GM12878 (cell line): ENCODE results near the gene NFAM1. TPM values are rescaled to one million over a fixed set of nuclear protein-coding genes. Genes with fewer than 3 reads are reported as not detected.

ENCODE experiments used
- ATAC-seq: fragments of 200-7000 bp; cut with Tn5 transposase; 3 replicates; pipeline ENCODE4 v1.9.1; 2020; ENCODE audit warnings: mild to moderate bottlenecking, moderate library complexity
- BruUV-seq: library from RNA; stranded (reverse); fragments of 400-500 nt; replicated peaks from 2 replicates; lab custom pipeline; 2021; lab: Mats Ljungman, UMichigan
- CTCF ChIA-PET: fragments of 300-600 bp; sonication (Branson Sonifier 250); formaldehyde crosslinking; extraction: SDS; loops from one replicate; lab custom pipeline; 2021; ENCODE audit warnings: inconsistent platforms; lab: Yijun Ruan, JAX
- POLR2A ChIA-PET: fragments of 350-600 bp; formaldehyde crosslinking; extraction: SDS; loops from one replicate; lab custom pipeline; 2021; ENCODE audit warnings: inconsistent platforms; lab: Charles Lee
- RAD21 ChIA-PET: fragments of 300-600 bp; sonication (Branson Sonifier 250); formaldehyde crosslinking; loops from one replicate; lab custom pipeline; 2023; ENCODE audit warnings: antibody characterized with exemption; ENCODE audit not compliant: unreplicated experiment; lab: Charles Lee
- SMC1A ChIA-PET: fragments of 300-600 bp; sonication (Branson Sonifier 250); formaldehyde crosslinking; loops from one replicate; lab custom pipeline; 2023; ENCODE audit not compliant: unreplicated experiment, uncharacterized antibody; lab: Charles Lee
- DNase-seq: peaks from one replicate; pipeline ENCODE4 v3.0.0-alpha.2; 2011; ENCODE audit warnings: low read depth, low spot score
- FAIRE-seq: peaks from 3 replicates; lab custom pipeline; 2011; peaks lifted over from hg19 to GRCh38; lab: Jason Lieb, UNC
- H2AFZ ChIP-seq: 2 replicates; pipeline ENCODE4 v1.6.0; 2011; ENCODE audit warnings: low read depth, low read length, control low read depth; ENCODE audit not compliant: control insufficient read depth
- H3K27ac ChIP-seq: 2 replicates; pipeline ENCODE4 v1.5.1; 2011; ENCODE audit warnings: control low read depth; ENCODE audit not compliant: control insufficient read depth, insufficient read depth
- H3K27me3 ChIP-seq, 2 experiments: replicated peaks in 1 of 2; 2 replicates each; pipeline versions ENCODE4 v1.6.0 to v1.6.1; 2011; ENCODE audit warnings: low read length in 1 of 2; ENCODE audit not compliant: control insufficient read depth in 2 of 2, insufficient read depth in 2 of 2
- H3K36me3 ChIP-seq, 2 experiments: 2 replicates each; pipeline ENCODE4 v1.5.1; 2011; ENCODE audit warnings: low read length in 1 of 2; ENCODE audit not compliant: control insufficient read depth in 2 of 2, insufficient read depth in 2 of 2
- H3K4me1 ChIP-seq: 2 replicates; pipeline ENCODE4 v1.6.1; 2011; ENCODE audit warnings: mild to moderate bottlenecking, low read length, moderate library complexity, mixed read lengths; ENCODE audit not compliant: control insufficient read depth, insufficient read depth
- H3K4me2 ChIP-seq: 2 replicates; pipeline ENCODE4 v1.6.0; 2011; ENCODE audit warnings: control low read depth; ENCODE audit not compliant: control insufficient read depth, insufficient read depth
- H3K4me3 ChIP-seq: fragments of 200-600 bp; sonication (generic); 2 replicates; pipeline ENCODE4 v1.5.1; 2016
- H3K79me2 ChIP-seq: 2 replicates; pipeline ENCODE4 v1.6.0; 2011; ENCODE audit warnings: low read length; ENCODE audit not compliant: control insufficient read depth, insufficient read depth
- H3K9ac ChIP-seq: 2 replicates; pipeline ENCODE4 v1.8.0; 2011; ENCODE audit warnings: low read length, control low read depth, mixed read lengths; ENCODE audit not compliant: control insufficient read depth, insufficient read depth
- H3K9me3 ChIP-seq: replicated peaks from 3 replicates; pipeline ENCODE4 v1.5.1; 2011; ENCODE audit warnings: mild to moderate bottlenecking, low read length; ENCODE audit not compliant: control insufficient read depth, insufficient read depth
- H4K20me1 ChIP-seq: 2 replicates; pipeline ENCODE4 v1.6.0; 2011; ENCODE audit not compliant: control insufficient read depth, insufficient read depth
- ASH2L ChIP-seq: fragments of 300-600, 200-600 bp; sonication (generic); IDR thresholded peaks from 2 replicates; pipeline ENCODE4 v1.6.1; 2017; ENCODE audit warnings: low read depth, mild to moderate bottlenecking, borderline replicate concordance
- ATF3 ChIP-seq: IDR thresholded peaks from 2 replicates; pipeline ENCODE4 v1.6.1; 2011; ENCODE audit warnings: low read depth, mild to moderate bottlenecking, low read length, moderate library complexity, borderline replicate concordance; ENCODE audit errors: extremely low read depth
- CEBPB ChIP-seq, 2 experiments: fragments of 150-350 bp in 1 of 2; IDR thresholded peaks; 2 replicates each; pipeline ENCODE4 v1.6.1; 2012 to 2014; ENCODE audit warnings: low read depth in 2 of 2, low read length in 2 of 2, borderline replicate concordance in 1 of 2, inconsistent platforms in 1 of 2
- CUX1 ChIP-seq: IDR thresholded peaks from 2 replicates; pipeline ENCODE4 v1.6.1; 2012; ENCODE audit warnings: improper control_type of control experiment, low read depth, low read length; ENCODE audit not compliant: insufficient replicate concordance
- EGR1 ChIP-seq, 2 experiments: IDR thresholded peaks; 1 replicate in 1 of 2; 2 replicates in 1 of 2; pipeline ENCODE4 v1.6.1; 2011 to 2012; ENCODE audit warnings: low read depth in 2 of 2, low read length in 2 of 2, borderline replicate concordance in 1 of 2, mild to moderate bottlenecking in 1 of 2, moderate library complexity in 1 of 2
- FOXK2 ChIP-seq: fragments of 450-650 bp; IDR thresholded peaks from 2 replicates; pipeline ENCODE4 v1.6.1; 2017; ENCODE audit warnings: mild to moderate bottlenecking, moderate library complexity
- IKZF2 ChIP-seq, 2 experiments: fragments of 450-650 bp; IDR thresholded peaks; 2 replicates each; pipeline ENCODE4 v1.6.1; 2017; ENCODE audit warnings: mild to moderate bottlenecking in 2 of 2, moderate library complexity in 2 of 2
- NR2C1 ChIP-seq: fragments of 450-650 bp; IDR thresholded peaks from 2 replicates; pipeline ENCODE4 v1.6.1; 2017; ENCODE audit warnings: antibody characterized with exemption, mild to moderate bottlenecking, moderate library complexity
- SPI1 ChIP-seq: IDR thresholded peaks from 2 replicates; pipeline ENCODE4 v1.6.1; 2011; ENCODE audit warnings: low read depth, mild to moderate bottlenecking, low read length, moderate library complexity, borderline replicate concordance; ENCODE audit not compliant: insufficient read depth
- TBL1XR1 ChIP-seq: IDR thresholded peaks from 2 replicates; pipeline ENCODE4 v1.6.1; 2012; ENCODE audit warnings: low read depth, low read length, improper control_type of control experiment
- YBX1 ChIP-seq: fragments of 450-650 bp; IDR thresholded peaks from 2 replicates; pipeline ENCODE4 v1.6.1; 2016; ENCODE audit warnings: antibody characterized with exemption
- ZNF622 ChIP-seq: fragments of 450-650 bp; IDR thresholded peaks from 2 replicates; pipeline ENCODE4 v1.6.1; 2017; ENCODE audit warnings: mild to moderate bottlenecking, inconsistent platforms
- WGBS: methylation state at CpG from one replicate; pipeline ENCODE4 v1.1.6; 2016; ENCODE audit warnings: low lambda C conversion rate; ENCODE audit not compliant: insufficient replicate concordance, insufficient coverage; ENCODE audit errors: missing lambda C conversion rate; 5-methylcytosine and 5-hydroxymethylcytosine counted together
- in situ Hi-C: fragments of 300-500 bp; cut with MboI; formaldehyde crosslinking; loops from 9 replicates; pipeline ENCODE4 v1.14.3; 2018; ENCODE audit warnings: mixed read lengths
- intact Hi-C: fragments of 100-400 bp; cut with micrococcal nuclease; formaldehyde crosslinking; loops from one replicate; pipeline ENCODE4 v1.14.2; 2022; ENCODE audit not compliant: unreplicated experiment
- polyA plus RNA-seq, 11 experiments: library from polyadenylated mRNA; depleted of rRNA in 4 of 11; unstranded in 6 of 11; stranded (reverse) in 5 of 11; fragments of >200 nt; fragmentation: Nextera tagmentation in 4 of 11; fragmentation: Illumina TruSeq in 1 of 11; extraction: Ambion mirVana in 4 of 11; extraction: Trizol in 1 of 11; gene quantifications; 1 replicate in 1 of 11; 2 replicates in 10 of 11; pipeline versions ENCODE4 v1.2.1 to v1.2.3, GENCODE V29; 2011 to 2016; ENCODE audit warnings: inconsistent platforms in 2 of 11, missing spikeins in 2 of 11, low read depth in 1 of 11
- total RNA-seq, 4 experiments: library from RNA; depleted of rRNA in 3 of 4; stranded (reverse); fragments of >200 nt in 3 of 4; fragmentation: Illumina TruSeq in 1 of 4; extraction: Trizol in 1 of 4; gene quantifications; 2 replicates each; pipeline versions ENCODE4 v1.2.1 to v1.2.3, GENCODE V29; 2013 to 2021
- TF ChIP-seq, protein P1 (sequence below): fragments of 450-650 bp; IDR thresholded peaks from 2 replicates; pipeline ENCODE4 v1.6.1; 2016; ENCODE audit warnings: mild to moderate bottlenecking, moderate library complexity, borderline replicate concordance

The NFAM1 gene
- total and polyA plus RNA-seq, 10 of the 15 experiments (the other 5 are each of a cell fraction or from before 2014, with no cell fraction given) = 0.13 to 1.3 (median 0.24) TPM; not detected in 3

DNA sequence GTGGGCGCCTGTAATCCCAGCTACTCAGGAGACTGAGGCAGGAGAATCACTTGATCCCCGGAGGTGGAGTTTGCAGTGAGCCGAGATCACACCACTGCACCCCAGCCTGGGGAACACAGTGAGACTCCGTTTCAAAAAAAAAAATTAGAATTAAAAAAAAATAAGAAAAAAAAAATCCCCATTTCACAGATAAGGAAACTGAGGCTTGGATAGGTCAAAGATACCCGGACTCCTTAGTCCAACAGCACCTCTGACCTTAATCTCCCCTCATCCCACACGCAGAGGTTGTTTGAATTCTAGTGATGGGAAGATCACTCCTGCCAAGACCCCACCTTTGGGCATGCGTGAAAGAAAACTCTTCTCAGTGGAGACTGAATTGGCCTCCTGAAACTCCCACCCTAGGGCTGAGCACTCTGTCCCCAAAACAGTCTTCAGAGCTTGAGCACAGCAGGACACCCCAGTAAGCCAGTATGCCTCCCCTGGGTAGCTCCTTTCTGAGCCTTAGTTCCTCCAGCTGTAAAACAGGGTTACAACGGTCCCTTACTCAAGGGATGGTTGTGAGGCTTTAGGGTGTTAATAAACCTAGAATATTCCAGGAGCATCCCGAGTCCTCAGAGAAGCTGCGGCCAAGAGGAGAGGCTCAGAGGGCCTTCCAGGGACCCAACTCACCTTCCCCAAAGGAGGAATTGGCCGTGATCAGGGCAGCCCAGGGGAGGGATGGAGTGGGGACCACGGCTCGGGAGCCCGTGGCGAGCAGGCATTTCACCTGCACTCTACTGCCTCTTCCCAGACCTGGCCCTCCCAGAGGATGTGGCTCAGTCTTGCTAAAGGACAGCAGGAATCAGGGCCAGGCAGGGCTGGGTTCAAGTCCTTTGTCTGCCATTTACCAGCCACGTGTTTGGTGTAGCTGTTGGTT, 73.3 kb downstream of the NFAM1 start:
- Histone ChIP-seq H3K4me2 (no peak overlapping the region), H3K36me3 (no peaks in the 10 kb centered on the region), H3K27me3 (peaks cover 0 to 7% of the 10 kb centered on the region in 2 experiments; a peak in 2 of 4 replicates), H3K9me3 (no peaks in the 10 kb centered on the region), H3K9ac (no peak overlapping the region), H3K27ac (no peak overlapping the region), H4K20me1 (no peaks in the 10 kb centered on the region), H3K4me1 (peaks cover 7% of the 10 kb centered on the region), H3K4me3 (no peak overlapping the region), H2AFZ (no peak overlapping the region), H3K79me2 (no peaks in the 10 kb centered on the region)
- intact Hi-C loops = no loop called here
- no peak for FAIRE-seq
- in situ Hi-C loops = no loop called here
- SMC1A ChIA-PET = interaction anchor here (0.9 to 2.3 kb wide), 3 partner anchors 10 to 107 kb away, joined by 4 to 8 read pairs (median 4); no protein-coding TSS in a partner anchor
- DNase-seq = no peak
- no peak for ATAC-seq
- 34% methylated on average over 16 of the region's 16 CpGs for WGBS
- BruUV-seq = no TSS peak
- CTCF ChIA-PET = no interaction called here
- RAD21 ChIA-PET = no interaction called here
- POLR2A ChIA-PET = no interaction called here
- TF ChIP-seq TBL1XR1 (no peak), FOXK2 (no peak), EGR1 (IDR thresholded peaks at IDR 0.05; ENCODE audit: borderline replicate concordance in 1 of 2, low read depth in 2 of 2, low read length in 2 of 2) (no peak), YBX1 (no peak), ASH2L (no peak), CEBPB (IDR thresholded peaks at IDR 0.05; ENCODE audit: borderline replicate concordance in 1 of 2, low read depth in 2 of 2, low read length in 2 of 2) (no peak), ATF3 (no peak), CUX1 (no peak), NR2C1 (no peak), IKZF2 (IDR thresholded peaks at IDR 0.05) (no peak), SPI1 (no peak), ZNF622 (no peak)
- TF ChIP-seq, protein P1, sequence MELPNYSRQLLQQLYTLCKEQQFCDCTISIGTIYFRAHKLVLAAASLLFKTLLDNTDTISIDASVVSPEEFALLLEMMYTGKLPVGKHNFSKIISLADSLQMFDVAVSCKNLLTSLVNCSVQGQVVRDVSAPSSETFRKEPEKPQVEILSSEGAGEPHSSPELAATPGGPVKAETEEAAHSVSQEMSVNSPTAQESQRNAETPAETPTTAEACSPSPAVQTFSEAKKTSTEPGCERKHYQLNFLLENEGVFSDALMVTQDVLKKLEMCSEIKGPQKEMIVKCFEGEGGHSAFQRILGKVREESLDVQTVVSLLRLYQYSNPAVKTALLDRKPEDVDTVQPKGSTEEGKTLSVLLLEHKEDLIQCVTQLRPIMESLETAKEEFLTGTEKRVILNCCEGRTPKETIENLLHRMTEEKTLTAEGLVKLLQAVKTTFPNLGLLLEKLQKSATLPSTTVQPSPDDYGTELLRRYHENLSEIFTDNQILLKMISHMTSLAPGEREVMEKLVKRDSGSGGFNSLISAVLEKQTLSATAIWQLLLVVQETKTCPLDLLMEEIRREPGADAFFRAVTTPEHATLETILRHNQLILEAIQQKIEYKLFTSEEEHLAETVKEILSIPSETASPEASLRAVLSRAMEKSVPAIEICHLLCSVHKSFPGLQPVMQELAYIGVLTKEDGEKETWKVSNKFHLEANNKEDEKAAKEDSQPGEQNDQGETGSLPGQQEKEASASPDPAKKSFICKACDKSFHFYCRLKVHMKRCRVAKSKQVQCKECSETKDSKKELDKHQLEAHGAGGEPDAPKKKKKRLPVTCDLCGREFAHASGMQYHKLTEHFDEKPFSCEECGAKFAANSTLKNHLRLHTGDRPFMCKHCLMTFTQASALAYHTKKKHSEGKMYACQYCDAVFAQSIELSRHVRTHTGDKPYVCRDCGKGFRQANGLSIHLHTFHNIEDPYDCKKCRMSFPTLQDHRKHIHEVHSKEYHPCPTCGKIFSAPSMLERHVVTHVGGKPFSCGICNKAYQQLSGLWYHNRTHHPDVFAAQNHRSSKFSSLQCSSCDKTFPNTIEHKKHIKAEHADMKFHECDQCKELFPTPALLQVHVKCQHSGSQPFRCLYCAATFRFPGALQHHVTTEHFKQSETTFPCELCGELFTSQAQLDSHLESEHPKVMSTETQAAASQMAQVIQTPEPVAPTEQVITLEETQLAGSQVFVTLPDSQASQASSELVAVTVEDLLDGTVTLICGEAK = no peak
